ENCODE data around the gene NAT8. TPM values are rescaled to one million over a fixed set of nuclear protein-coding genes. Genes with fewer than 3 reads are reported as not detected.

Gene NAT8
- total and polyA plus RNA-seq, 2 of the 13 experiments (the other 11 are each of a cell fraction or from before 2014, with no cell fraction given) = 1.9 to 12.9 TPM

DNA sequence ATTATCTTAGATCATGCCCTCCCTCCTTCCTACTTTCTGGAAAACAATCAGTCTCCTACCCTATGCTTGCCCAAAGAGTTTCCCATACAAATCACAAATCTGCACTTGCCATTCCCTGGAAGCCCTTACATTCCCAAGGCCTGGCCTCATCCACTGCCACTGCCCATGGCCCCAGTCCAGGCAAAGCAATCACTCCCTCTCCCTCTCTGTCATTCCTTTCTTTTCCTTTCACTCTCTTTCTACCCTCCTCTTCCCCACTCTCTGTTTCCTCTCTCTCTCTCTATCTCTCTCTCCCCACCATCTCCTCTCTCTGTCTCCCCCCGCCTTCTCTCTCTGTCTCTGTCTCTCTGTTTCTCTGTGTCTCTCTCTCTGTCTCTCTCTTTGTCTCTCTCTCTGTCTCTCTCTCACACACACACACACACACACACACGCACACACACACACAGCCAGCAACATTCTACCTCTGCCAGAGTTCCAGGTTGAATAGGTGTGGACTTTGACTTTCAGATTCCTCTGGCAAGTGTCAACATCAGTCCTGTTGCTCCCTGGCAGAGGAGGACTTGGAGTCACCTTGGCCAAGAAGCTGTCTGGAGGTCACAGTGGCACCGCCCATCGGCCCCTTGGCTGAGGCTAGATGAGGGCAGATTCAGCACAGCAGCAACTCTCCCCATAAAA, 43.7 kb upstream of the NAT8 start (continued):
- TF ChIP-seq ZNF646 (CRISPR knock-in tag; IDR thresholded peaks at IDR 0.05) (peak; percentile 86), ZNF512 (CRISPR knock-in tag; IDR thresholded peaks at IDR 0.05) (0 out of 2 replicates have a peak, but pooled peaks have one; percentile 70), POLR2G (IDR thresholded peaks at IDR 0.05; ENCODE audit: low read depth, low read length) (no peak), HDAC1 (CRISPR knock-in tag; IDR thresholded peaks at IDR 0.05) (0 out of 2 replicates have a peak, but pooled peaks have one; percentile 20), BRD4 (CRISPR knock-in tag; IDR thresholded peaks at IDR 0.05) (no peak), KMT2A (CRISPR knock-in tag; IDR thresholded peaks at IDR 0.05) (no peak), ETV5 (CRISPR knock-in tag; IDR thresholded peaks at IDR 0.05; ENCODE audit: borderline replicate concordance) (no peak), FOXK1 (CRISPR knock-in tag; IDR thresholded peaks at IDR 0.05; ENCODE audit: borderline replicate concordance, low read depth) (no peak), GLI4 (CRISPR knock-in tag; IDR thresholded peaks at IDR 0.05; ENCODE audit: borderline replicate concordance) (no peak), ZNF292 (CRISPR knock-in tag; IDR thresholded peaks at IDR 0.05; ENCODE audit: borderline replicate concordance, low read depth) (peak; percentile 61; the same call in 1 of the 2 replicates), YEATS2 (CRISPR knock-in tag; IDR thresholded peaks at IDR 0.05; ENCODE audit: borderline replicate concordance) (no peak), HNF4A (CRISPR knock-in tag; IDR thresholded peaks at IDR 0.05) (peak; percentile 83), CBFB (CRISPR knock-in tag; IDR thresholded peaks at IDR 0.05) (no peak), MTF1 (CRISPR knock-in tag; IDR thresholded peaks at IDR 0.05) (no peak)
- TF ChIP-seq, protein P1, sequence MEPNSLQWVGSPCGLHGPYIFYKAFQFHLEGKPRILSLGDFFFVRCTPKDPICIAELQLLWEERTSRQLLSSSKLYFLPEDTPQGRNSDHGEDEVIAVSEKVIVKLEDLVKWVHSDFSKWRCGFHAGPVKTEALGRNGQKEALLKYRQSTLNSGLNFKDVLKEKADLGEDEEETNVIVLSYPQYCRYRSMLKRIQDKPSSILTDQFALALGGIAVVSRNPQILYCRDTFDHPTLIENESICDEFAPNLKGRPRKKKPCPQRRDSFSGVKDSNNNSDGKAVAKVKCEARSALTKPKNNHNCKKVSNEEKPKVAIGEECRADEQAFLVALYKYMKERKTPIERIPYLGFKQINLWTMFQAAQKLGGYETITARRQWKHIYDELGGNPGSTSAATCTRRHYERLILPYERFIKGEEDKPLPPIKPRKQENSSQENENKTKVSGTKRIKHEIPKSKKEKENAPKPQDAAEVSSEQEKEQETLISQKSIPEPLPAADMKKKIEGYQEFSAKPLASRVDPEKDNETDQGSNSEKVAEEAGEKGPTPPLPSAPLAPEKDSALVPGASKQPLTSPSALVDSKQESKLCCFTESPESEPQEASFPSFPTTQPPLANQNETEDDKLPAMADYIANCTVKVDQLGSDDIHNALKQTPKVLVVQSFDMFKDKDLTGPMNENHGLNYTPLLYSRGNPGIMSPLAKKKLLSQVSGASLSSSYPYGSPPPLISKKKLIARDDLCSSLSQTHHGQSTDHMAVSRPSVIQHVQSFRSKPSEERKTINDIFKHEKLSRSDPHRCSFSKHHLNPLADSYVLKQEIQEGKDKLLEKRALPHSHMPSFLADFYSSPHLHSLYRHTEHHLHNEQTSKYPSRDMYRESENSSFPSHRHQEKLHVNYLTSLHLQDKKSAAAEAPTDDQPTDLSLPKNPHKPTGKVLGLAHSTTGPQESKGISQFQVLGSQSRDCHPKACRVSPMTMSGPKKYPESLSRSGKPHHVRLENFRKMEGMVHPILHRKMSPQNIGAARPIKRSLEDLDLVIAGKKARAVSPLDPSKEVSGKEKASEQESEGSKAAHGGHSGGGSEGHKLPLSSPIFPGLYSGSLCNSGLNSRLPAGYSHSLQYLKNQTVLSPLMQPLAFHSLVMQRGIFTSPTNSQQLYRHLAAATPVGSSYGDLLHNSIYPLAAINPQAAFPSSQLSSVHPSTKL (CRISPR knock-in tag; IDR thresholded peaks at IDR 0.05) = peak; percentile 49; the same call in 1 of the 2 replicates
- TF ChIP-seq, protein P2, sequence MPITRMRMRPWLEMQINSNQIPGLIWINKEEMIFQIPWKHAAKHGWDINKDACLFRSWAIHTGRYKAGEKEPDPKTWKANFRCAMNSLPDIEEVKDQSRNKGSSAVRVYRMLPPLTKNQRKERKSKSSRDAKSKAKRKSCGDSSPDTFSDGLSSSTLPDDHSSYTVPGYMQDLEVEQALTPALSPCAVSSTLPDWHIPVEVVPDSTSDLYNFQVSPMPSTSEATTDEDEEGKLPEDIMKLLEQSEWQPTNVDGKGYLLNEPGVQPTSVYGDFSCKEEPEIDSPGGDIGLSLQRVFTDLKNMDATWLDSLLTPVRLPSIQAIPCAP (CRISPR knock-in tag; IDR thresholded peaks at IDR 0.05; ENCODE audit: low read depth) = no peak
